Liver (tissue), 9 donors: ENCODE data around the gene NET1. TPM values are rescaled to one million over a fixed set of nuclear protein-coding genes. Genes with fewer than 3 reads are reported as not detected.

Source experiments
- DNase-seq: peaks from one replicate; pipeline ENCODE4 v3.0.0-alpha.2; 2017; ENCODE audit warnings: low spot score
- H3K27ac ChIP-seq, 2 donors: one replicate each; pipeline ENCODE4 v1.7.0; 2013; ENCODE audit warnings: inconsistent platforms in 2 of 2, low read length in 2 of 2, control low read depth in 1 of 2, low read depth in 1 of 2, mild to moderate bottlenecking in 1 of 2
- H3K27me3 ChIP-seq, 4 donors: one replicate each; pipeline versions ENCODE4 v1.6.1 to v1.7.0; 2013; ENCODE audit warnings: low read length in 3 of 4, inconsistent platforms in 1 of 4, mild to moderate bottlenecking in 1 of 4, moderate library complexity in 1 of 4; ENCODE audit not compliant: control insufficient read depth in 4 of 4, insufficient read depth in 4 of 4
- H3K36me3 ChIP-seq, 4 donors: one replicate each; pipeline versions ENCODE4 v1.6.1 to v1.7.0; 2013; ENCODE audit warnings: low read length in 3 of 4, mild to moderate bottlenecking in 3 of 4, low read depth in 1 of 4, moderate library complexity in 1 of 4; ENCODE audit not compliant: control insufficient read depth in 4 of 4, insufficient read depth in 3 of 4
- H3K4me1 ChIP-seq, 4 donors: one replicate each; pipeline versions ENCODE4 v1.6.1 to v1.7.0; 2013; ENCODE audit warnings: low read length in 3 of 4, mild to moderate bottlenecking in 3 of 4, moderate library complexity in 1 of 4; ENCODE audit not compliant: control insufficient read depth in 4 of 4, insufficient read depth in 4 of 4
- H3K4me3 ChIP-seq, 3 donors: one replicate each; pipeline versions ENCODE4 v1.6.1 to v1.7.0; 2013; ENCODE audit warnings: low read length in 3 of 3, control low read depth in 1 of 3, low read depth in 1 of 3, mild to moderate bottlenecking in 1 of 3
- H3K9ac ChIP-seq, 2 donors: one replicate each; pipeline ENCODE4 v1.7.0; 2013; ENCODE audit warnings: low read length in 2 of 2, mild to moderate bottlenecking in 2 of 2, moderate library complexity in 2 of 2, control low read depth in 1 of 2, low read depth in 1 of 2
- H3K9me3 ChIP-seq, 4 donors: one replicate each; pipeline versions ENCODE4 v1.6.1 to v1.7.0; 2013; ENCODE audit warnings: low read length in 3 of 4; ENCODE audit not compliant: control insufficient read depth in 4 of 4
- ATF3 ChIP-seq: IDR thresholded peaks from 2 replicates; pipeline ENCODE4 v1.6.1; 2016; ENCODE audit warnings: antibody characterized with exemption
- CTCF ChIP-seq: fragments of 150-350 bp; IDR thresholded peaks from 2 replicates; pipeline ENCODE4 v1.5.1; 2017; ENCODE audit warnings: improper control_type of control experiment, low read depth, low read length; ENCODE audit not compliant: missing input control
- EGR1 ChIP-seq, 2 donors: IDR thresholded peaks; 2 replicates each; pipeline ENCODE4 v1.6.1; 2016 to 2018; ENCODE audit warnings: antibody characterized with exemption in 2 of 2, low read depth in 2 of 2
- FOXA1 ChIP-seq: IDR thresholded peaks from 2 replicates; pipeline ENCODE4 v1.6.1; 2016; ENCODE audit warnings: antibody characterized with exemption
- FOXA2 ChIP-seq: IDR thresholded peaks from 2 replicates; pipeline ENCODE4 v1.6.1; 2016; ENCODE audit warnings: antibody characterized with exemption
- GABPA ChIP-seq, 2 donors: IDR thresholded peaks in 1 of 2; conservative IDR thresholded peaks in 1 of 2; 2 replicates each; pipeline ENCODE4 v1.6.1; 2016; ENCODE audit warnings: antibody characterized with exemption in 2 of 2, mild to moderate bottlenecking in 1 of 2, moderate library complexity in 1 of 2
- HNF4A ChIP-seq, 2 donors: conservative IDR thresholded peaks; 2 replicates each; pipeline ENCODE4 v1.6.1; 2016; ENCODE audit warnings: antibody characterized with exemption in 2 of 2, mild to moderate bottlenecking in 2 of 2
- HNF4G ChIP-seq: IDR thresholded peaks from 2 replicates; pipeline ENCODE4 v1.6.1; 2016; ENCODE audit warnings: antibody characterized with exemption
- JUND ChIP-seq, 2 donors: IDR thresholded peaks; 2 replicates each; pipeline ENCODE4 v1.6.1; 2016; ENCODE audit warnings: antibody characterized with exemption in 2 of 2
- MAX ChIP-seq: IDR thresholded peaks from 2 replicates; pipeline ENCODE4 v1.6.1; 2016; ENCODE audit warnings: antibody characterized with exemption
- NR2F2 ChIP-seq: IDR thresholded peaks from 2 replicates; pipeline ENCODE4 v1.6.1; 2016; ENCODE audit warnings: antibody characterized with exemption
- RAD21 ChIP-seq, 2 donors: IDR thresholded peaks; 2 replicates each; pipeline ENCODE4 v1.6.1; 2016; ENCODE audit warnings: antibody characterized with exemption in 2 of 2, mild to moderate bottlenecking in 2 of 2
- REST ChIP-seq: IDR thresholded peaks from 2 replicates; pipeline ENCODE4 v1.6.1; 2016; ENCODE audit warnings: antibody characterized with exemption, mild to moderate bottlenecking
- RXRA ChIP-seq, 2 donors: IDR thresholded peaks; 2 replicates each; pipeline ENCODE4 v1.6.1; 2017 to 2018; ENCODE audit warnings: antibody characterized with exemption in 2 of 2, mild to moderate bottlenecking in 1 of 2
- SP1 ChIP-seq: IDR thresholded peaks from 2 replicates; pipeline ENCODE4 v1.6.1; 2018; ENCODE audit warnings: antibody characterized with exemption, mild to moderate bottlenecking
- TAF1 ChIP-seq: conservative IDR thresholded peaks from 2 replicates; pipeline ENCODE4 v1.6.1; 2016; ENCODE audit warnings: antibody characterized with exemption, mild to moderate bottlenecking
- YY1 ChIP-seq: IDR thresholded peaks from 2 replicates; pipeline ENCODE4 v1.6.1; 2016; ENCODE audit warnings: antibody characterized with exemption, mild to moderate bottlenecking
- ZBTB33 ChIP-seq: IDR thresholded peaks from 2 replicates; pipeline ENCODE4 v1.6.1; 2016; ENCODE audit warnings: antibody characterized with exemption
- WGBS: extraction: QIAGEN DNeasy Blood & Tissue Kit; methylation state at CpG from one replicate; pipeline ENCODE4 v1.1.7; 2013; 5-methylcytosine and 5-hydroxymethylcytosine counted together
- polyA plus RNA-seq, 2 donors: library from polyadenylated mRNA; stranded (reverse) in 1 of 2; unstranded in 1 of 2; fragments of 200-250 nt in 1 of 2; fragments of >200 nt in 1 of 2; fragmentation: Nextera tagmentation in 1 of 2; extraction: Ambion mirVana in 1 of 2; gene quantifications; one replicate each; pipeline versions ENCODE4 v1.2.1 to v1.2.3, GENCODE V29; 2013 to 2015
- total RNA-seq, 2 donors: library from RNA; depleted of rRNA; stranded (reverse); fragments of >200 nt; gene quantifications; one replicate each; pipeline ENCODE4 v1.2.3, GENCODE V29; 2014
- donor health status: healthy.
- donor health status: healthy.
- donor health status: healthy.
- donor health status: healthy.
- donor health status: healthy.

The NET1 gene
- total and polyA plus RNA-seq, 4 donors = 16.2 to 38.6 (median 25.6) TPM

- Histone ChIP-seq H3K27ac (no peak overlapping the region), H3K9me3 (no peaks in the 10 kb centered on the region), H3K4me3 (no peak overlapping the region), H3K36me3 (peaks cover 1 to 38% (median 31%) of the 10 kb centered on the region in 4 donors), H3K4me1 (peaks cover 0 to 22% (median 9%) of the 10 kb centered on the region in 4 donors), H3K27me3 (no peaks in the 10 kb centered on the region), H3K9ac (peak overlapping the region in 1 of 2 donors; percentile 58)
- no peak for DNase-seq
- TF ChIP-seq HNF4G (no peak), NR2F2 (no peak), HNF4A (conservative IDR thresholded peaks at IDR 0.05) (no peak), ATF3 (no peak), CTCF (no peak), SP1 (no peak), YY1 (no peak), REST (no peak), GABPA (IDR thresholded peaks at IDR 0.05 in 1 of 2, conservative IDR thresholded peaks at IDR 0.05 in 1 of 2) (no peak), EGR1 (IDR thresholded peaks at IDR 0.05; ENCODE audit: low read depth in 2 of 2) (no peak), TAF1 (no peak), RAD21 (IDR thresholded peaks at IDR 0.05) (no peak), ZBTB33 (no peak), JUND (IDR thresholded peaks at IDR 0.05) (no peak), FOXA2 (no peak), FOXA1 (no peak), RXRA (IDR thresholded peaks at IDR 0.05) (no peak), MAX (no peak)
- 68% methylated on average over 4 of the region's 4 CpGs for WGBS
Observed at GRCh38 chr10:5450605-5451384, 38.4 kb downstream of the NET1 start.
